A549 treated with AZD9567 at 1 μM for 4 hours (cell line): ENCODE measurements around the gene RENBP. TPM values are rescaled to one million over a fixed set of nuclear protein-coding genes. Genes with fewer than 3 reads are reported as not detected.

Experiments used
- total RNA-seq: library from RNA; stranded (reverse); fragments of 200-300 nt; extraction: Qiagen RNA extraction; gene quantifications from 5 replicates; pipeline ENCODE4 v1.2.3, GENCODE V29; 2022; ENCODE audit not compliant: insufficient read depth

Gene RENBP
- 0.22 TPM in 1 of 5 replicates, not detected in the others for total RNA-seq

DNA sequence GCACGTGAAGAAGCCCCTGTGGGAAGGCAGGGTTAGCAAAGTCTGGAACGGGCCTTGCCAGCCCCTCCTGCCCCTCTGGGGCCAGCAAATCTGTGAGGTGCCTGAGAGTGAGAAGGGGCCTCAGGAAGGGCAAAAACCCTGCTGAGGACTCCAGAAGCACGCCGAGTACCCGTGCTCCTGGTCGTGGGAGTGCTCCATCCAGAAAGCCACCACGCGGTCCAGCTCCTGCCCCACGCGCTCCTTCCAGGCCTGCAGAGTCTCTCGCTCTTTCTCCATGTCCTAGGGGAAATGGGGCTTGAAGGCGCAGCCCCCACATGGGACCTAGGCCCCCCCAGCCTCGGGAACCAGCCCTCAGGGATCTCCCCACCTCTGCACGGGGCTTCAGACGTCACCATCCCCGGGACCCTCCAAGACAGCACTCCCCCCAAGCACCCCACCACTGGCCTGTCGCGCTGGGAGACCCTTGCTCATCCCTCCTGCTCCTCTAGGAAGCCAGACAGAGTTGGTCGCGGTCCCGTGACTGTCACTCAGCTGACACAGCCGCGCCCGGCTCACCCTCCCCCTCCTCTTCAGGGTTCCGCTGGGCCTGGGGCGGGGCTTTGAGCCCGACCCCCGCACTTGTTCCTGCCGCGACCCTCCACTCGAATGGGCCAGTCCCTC is at the start of gene RENBP:
TSS of gene RENBP (minus strand) at position 504 of the 660 bp plus-strand sequence. CDS start at position 471, 33 bp downstream.

DNA sequence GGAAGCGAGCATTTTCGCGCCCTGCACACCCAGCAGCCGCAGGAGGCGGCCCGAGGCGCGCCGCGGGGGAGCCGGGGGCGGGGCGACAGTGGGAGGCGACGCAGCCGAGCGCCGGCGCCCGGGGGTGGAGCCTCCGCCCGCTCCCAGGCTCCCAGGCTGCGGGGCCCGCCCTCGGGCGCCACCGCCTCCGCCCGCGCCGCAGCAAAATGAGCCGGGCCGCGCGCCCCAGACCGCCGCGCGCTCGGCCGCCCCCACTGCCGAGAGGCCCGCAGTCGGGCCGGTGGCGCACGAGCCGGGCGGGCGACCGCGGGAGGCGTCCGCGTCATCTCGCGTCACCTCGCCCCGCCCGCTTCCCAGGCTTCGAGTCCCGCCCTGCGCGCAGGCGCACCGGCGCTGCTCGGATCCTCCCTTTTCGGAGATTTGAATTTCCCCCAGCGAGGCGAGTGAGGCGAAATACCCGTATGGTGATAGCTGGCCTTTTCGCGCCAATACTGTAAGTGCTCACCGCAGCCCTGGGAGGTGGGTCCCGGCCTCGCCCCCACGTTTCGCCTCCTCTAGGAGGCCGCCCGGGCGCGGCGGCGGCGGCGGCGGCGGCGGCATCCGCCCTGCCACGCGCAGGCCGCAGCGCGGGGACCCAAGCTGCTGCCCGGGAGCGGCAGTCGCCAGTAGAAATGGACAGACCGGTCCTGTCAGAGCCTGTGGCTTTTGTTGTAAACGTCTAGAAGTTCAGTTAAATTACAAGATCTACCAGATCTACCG is 28.1 kb upstream of the RENBP start, which contains the start of gene TMEM187:
TSS of gene TMEM187 (plus strand) at position 387 of the 759 bp plus-strand sequence. CDS start 9,309 bp downstream, outside the sequence.

DNA sequence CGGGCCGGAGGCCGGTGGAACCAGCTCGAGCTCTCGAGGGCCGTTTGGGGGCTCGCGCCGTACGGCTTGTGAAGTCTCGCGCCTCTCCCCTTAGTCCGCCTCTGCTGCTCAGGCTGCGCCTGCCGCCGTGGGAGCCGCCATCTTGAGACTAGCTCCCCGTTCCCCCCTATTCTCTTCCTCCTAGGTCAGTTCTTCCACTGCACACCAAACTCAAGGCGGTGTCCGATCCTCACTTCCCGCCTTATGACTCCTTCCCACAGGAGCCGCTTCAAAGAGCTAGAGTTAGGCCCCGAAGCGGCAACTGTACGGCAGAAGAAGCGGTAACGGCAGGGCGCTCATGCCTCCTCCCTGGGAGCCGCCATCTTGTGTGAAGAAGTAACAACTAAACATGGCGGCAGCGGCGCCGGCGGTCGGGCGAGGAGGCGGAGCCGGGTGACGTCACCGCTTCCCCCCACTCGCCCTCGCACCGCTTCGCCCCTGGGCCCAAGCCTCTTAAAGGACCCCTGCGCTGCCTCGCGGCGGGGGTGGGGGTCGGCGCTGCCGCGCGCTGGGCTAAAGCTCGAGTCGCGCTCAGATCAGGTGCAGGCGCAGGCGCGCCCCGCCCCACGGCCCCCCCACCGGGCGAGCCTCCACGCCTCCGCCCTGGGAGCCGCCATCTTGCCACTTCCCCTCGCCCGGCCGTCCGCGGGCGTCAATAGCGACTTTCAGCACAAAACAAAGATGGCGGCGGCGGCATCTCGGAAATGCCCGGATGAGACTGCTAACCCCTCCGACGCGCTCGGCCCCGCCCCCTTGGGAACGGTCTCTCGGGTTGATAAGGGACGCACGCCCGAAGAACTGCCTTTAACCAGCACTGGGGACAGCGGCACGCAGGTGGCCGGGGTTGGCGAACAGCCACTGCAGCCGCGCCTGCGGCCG is 27.3 kb upstream of the RENBP start, which contains the start of gene HCFC1:
TSS of gene HCFC1 (minus strand) at position 369 of the 918 bp plus-strand sequence. CDS start 978 bp downstream, outside the sequence.

DNA sequence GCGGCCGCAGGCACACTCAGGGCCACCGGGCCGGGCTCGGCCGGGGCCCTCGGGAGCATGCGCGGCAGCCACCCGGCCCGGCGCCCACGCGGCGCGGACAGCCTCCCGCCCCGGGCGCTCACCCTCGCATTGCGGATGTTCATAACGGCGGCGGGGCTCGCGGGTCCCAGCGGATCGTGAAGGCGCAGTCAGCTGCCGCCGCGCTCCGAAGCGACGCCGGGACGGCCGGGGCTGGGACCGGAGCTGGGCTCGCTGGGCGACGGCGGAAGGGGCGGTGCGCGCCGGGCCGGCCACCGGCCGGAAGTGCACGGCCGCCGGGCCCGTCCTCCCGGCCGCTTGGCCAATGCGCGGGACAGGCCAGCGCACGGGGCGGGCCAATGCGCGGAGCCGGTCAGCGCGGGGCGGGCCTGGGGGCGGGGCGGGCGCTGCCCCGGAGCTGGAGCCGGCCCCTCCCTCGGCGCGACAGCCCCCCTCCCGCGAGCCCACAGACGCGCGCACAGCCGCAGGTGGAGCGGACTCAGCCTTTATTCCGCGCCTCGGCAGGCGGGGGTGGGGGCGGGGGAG is 9.6 kb downstream of the RENBP start, which contains the start of gene NAA10:
TSS of gene NAA10 (minus strand) at position 276 of the 564 bp plus-strand sequence. CDS start at position 143, 133 bp downstream.

DNA sequence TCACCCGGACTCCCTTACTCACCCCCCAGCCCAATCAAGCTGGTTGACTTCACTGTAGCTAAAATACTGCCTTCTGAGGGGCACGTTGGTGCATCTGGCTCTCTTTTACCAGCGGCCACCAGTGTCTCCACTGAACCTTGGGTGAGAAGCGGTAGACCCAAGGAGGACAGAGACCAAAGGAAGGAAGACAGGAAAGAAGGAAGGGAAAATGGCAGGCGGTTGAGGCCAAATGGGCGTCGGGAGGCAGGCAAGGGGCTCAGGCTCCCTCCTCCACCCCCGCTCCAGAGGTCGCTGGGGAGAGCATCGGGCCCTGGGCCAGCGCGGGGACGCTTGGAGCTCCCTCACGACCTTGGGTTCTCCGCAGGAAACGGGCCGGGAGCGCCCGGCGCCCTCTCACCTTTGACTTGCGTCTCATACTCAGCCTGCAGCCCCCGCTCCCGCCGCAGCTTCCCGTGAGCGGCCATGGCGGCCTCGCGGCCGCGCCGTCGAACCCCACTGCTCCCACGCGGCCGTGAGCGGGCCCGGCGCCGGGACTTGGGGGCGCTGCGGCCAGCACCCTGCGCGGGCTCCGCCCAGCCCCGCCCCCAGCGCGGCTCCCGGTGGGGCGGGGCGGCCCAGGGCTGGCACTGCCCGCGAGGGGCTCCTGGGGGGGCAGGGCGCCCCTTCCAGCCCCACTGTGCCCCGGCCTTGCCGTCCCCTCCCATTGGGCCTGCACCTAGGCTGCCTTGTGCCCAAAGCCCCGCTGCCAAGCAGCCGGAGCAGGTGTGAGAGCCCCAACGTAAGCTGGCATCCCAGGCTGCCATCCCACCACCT is 18.5 kb downstream of the RENBP start, which contains the start of gene ARHGAP4:
TSS of gene ARHGAP4 (minus strand) at position 526 of the 813 bp plus-strand sequence. CDS start at position 464, 62 bp downstream.

DNA sequence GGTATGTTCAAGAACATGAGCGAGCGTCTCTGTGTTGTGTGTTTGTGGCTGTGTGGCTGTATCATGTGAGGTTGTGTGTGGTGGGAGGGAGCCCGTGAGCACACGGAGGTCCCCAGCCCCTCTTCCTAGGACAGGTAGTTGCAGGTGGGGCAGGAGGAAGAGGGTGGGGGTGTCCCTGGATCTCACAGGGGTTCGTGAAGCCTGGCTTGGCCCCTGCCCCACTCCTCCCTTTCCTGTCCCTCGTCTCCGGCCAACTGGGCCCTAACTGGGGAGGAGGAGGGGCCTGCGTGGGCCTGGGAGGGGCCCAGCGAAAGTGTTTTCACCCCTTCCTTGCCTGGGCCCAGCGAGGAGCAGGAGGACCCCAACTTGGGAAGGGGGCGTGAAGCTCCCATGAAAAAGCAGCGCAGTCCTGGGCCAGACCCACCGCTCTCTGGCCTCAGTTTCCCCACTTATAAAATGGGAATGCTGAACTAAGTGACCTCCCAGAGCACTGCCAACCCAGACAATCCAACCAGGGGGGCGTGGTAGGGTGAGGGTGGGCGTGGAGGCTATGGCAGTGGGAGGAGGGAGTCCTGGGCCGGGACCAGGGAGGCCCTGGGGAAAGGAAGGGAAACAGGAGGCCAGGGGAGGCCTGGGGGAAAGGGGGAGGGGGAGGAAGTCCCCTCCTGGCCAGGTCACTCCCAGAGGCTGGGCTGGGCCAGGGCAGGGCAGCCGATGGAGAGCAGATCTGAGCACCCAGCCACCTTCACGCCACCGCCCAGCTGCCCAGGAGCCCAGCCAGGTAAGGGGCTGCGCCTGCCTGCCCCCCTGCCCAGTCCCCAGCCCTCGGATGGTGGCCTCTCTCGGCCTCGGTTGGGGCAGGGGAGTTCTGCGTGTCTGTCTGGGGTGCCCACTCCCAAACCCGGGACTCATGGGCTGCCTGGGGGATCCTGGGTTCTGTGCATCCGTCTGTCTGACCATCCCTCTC is 40.2 kb downstream of the RENBP start, which contains the start of gene AVPR2:
TSS of gene AVPR2 (plus strand) at position 683 of the 967 bp plus-strand sequence. CDS start 473 bp downstream, outside the sequence.

DNA sequence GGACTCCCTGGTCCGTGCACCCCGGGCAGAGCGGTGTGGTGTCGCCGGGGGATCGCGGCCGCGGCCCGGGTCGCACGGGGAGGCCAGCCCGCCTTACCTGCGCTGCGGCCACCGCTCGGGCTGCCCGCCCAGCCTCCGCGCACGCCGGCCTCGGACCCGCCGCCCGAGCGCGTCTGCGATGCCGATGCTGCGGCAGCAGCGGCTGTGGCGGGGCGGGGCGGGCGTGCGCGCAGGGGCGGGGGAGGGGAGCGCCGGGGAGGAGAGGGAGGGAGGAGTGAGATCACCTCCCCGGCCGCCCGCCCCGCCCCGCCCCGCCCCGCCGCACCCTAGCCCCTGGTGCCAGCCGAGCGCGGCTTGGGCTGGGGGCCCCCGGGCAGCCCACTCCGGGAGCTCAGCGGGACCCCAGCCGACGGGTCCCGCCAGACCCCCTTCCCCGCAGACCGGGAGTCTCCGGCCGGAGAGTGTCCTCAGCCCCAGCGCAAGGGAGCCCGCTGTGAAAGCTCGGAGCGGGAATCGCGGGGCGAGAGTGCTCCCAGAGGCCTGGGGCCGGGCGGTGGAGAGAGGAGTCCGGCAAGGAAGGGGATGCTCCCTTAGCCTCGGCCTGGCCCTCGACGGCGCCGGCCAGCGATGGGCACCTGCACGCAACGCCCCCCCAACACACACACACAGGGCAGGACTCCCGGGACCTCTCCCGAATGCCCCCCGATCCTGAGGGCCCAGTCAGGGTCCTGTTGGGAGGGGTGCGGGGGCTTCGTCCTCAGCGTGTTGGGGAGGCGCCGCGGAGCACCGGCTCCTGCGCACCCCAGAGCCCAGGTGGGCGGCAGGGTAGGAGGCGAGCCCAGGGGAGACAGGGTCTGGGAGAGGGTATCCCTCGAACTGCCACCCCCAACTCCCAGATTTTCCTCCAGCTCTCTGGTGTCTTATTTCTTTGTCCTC is 58.2 kb downstream of the RENBP start, which contains the start of gene L1CAM:
TSS of gene L1CAM (minus strand) at position 206 of the 936 bp plus-strand sequence. CDS start 10,337 bp downstream, outside the sequence.

Other genes with a start within 250 kb of the RENBP start
- gene BCAP31, start 220.3 kb downstream of the RENBP start, total RNA-seq = 353 to 447 TPM (median 363 TPM) in 5 replicates
- 3.6 to 4.2 TPM (median 4.0 TPM) in 5 replicates for gene ABCD1, start 219.8 kb downstream of the RENBP start, total RNA-seq
- gene PLXNB3, start 180.4 kb downstream of the RENBP start, total RNA-seq = 3.4 to 4.6 TPM (median 3.9 TPM) in 5 replicates
- 0.10 to 0.16 TPM in 2 of 5 replicates, not detected in the others for gene SRPK3, start 163.6 kb downstream of the RENBP start, total RNA-seq
- 60.5 to 64.8 TPM (median 60.9 TPM) in 5 replicates for gene IDH3G, start 150.3 kb downstream of the RENBP start, total RNA-seq
- 326 to 447 TPM (median 414 TPM) in 5 replicates for gene SSR4, start 150.0 kb downstream of the RENBP start, total RNA-seq
- 2.7 to 3.6 TPM (median 3.2 TPM) in 5 replicates for gene PDZD4, start 114.1 kb downstream of the RENBP start, total RNA-seq
- 9.4 to 21.1 TPM (median 19.4 TPM) in 5 replicates for gene L1CAM, start 58.5 kb downstream of the RENBP start, total RNA-seq
- gene AVPR2, start 40.0 kb downstream of the RENBP start, total RNA-seq = not detected in 5 replicates
- gene ARHGAP4, start 18.4 kb downstream of the RENBP start, total RNA-seq = 1.3 to 2.2 TPM (median 2.0 TPM) in 4 of 5 replicates, not detected in the other
- gene NAA10, start 9.6 kb downstream of the RENBP start, total RNA-seq = 188 to 246 TPM (median 219 TPM) in 5 replicates
- gene HCFC1, start 27.2 kb upstream of the RENBP start, total RNA-seq = 35.4 to 41.3 TPM (median 35.6 TPM) in 5 replicates
- gene TMEM187, start 28.1 kb upstream of the RENBP start, total RNA-seq = 5.8 to 12.2 TPM (median 7.4 TPM) in 5 replicates
- gene IRAK1, start 75.3 kb upstream of the RENBP start, total RNA-seq = 191 to 220 TPM (median 203 TPM) in 5 replicates
- gene MECP2, start 153.1 kb upstream of the RENBP start, total RNA-seq = 16.6 to 22.0 TPM (median 19.4 TPM) in 5 replicates
- gene OPN1LW, start 199.6 kb upstream of the RENBP start, total RNA-seq = not detected in 5 replicates
- not detected in 5 replicates for gene OPN1MW, start 238.0 kb upstream of the RENBP start, total RNA-seq